Measurements from ENCODE around the gene IGFLR1.

- TF ChIP-seq, protein P1, sequence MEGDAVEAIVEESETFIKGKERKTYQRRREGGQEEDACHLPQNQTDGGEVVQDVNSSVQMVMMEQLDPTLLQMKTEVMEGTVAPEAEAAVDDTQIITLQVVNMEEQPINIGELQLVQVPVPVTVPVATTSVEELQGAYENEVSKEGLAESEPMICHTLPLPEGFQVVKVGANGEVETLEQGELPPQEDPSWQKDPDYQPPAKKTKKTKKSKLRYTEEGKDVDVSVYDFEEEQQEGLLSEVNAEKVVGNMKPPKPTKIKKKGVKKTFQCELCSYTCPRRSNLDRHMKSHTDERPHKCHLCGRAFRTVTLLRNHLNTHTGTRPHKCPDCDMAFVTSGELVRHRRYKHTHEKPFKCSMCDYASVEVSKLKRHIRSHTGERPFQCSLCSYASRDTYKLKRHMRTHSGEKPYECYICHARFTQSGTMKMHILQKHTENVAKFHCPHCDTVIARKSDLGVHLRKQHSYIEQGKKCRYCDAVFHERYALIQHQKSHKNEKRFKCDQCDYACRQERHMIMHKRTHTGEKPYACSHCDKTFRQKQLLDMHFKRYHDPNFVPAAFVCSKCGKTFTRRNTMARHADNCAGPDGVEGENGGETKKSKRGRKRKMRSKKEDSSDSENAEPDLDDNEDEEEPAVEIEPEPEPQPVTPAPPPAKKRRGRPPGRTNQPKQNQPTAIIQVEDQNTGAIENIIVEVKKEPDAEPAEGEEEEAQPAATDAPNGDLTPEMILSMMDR (IDR thresholded peaks at IDR 0.05; ENCODE audit: low read length) = no peak
- no peak for TF ChIP-seq EZH2 (IDR thresholded peaks at IDR 0.05; ENCODE audit: borderline replicate concordance, low read length)
These were observed 8.0 kb downstream of the IGFLR1 start for GRCh38 chr19:35734273-35734672.

All from OCI-LY1 (cell line).